ENCODE measurements around the gene OR11L1. TPM values are rescaled to one million over a fixed set of nuclear protein-coding genes. Genes with fewer than 3 reads are reported as not detected.

Gene OR11L1
- polyA plus RNA-seq, 2 of the 4 experiments (the other 2 are of a cell fraction), result not detected

DNA sequence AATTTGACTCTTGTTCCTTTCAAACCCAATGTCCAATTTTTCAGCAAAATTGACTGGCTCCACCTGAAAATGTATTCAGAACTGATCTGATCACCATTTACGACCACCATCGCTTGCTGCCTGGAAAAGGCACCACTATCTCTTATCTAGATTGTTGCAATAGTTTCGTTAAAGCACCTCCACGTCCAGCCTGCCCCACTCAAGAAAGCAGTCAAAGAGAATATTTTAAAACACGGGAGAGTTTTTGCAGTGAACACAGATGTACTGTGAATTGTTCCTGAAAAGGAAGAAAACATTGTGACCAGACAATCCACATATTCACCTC is 4.0 kb upstream of the OR11L1 start:
- no peak for DNase-seq (ENCODE audit: low read depth in 1 of 2, low spot score in 1 of 2)
- WGBS (ENCODE audit: missing lambda C conversion rate), result 6% methylated on average over 5 of the region's 5 CpGs
- no peak for ATAC-seq
- H3K9me3 ChIP-seq, result no peaks in the 10 kb centered on the region
- ChIA-PET POLR2A (no interaction called here), CTCF (no interaction called here)
- no peak overlapping the region for H3K27ac ChIP-seq
- no peaks in the 10 kb centered on the region for H3K4me1 ChIP-seq
- TF ChIP-seq KDM1A (IDR thresholded peaks at IDR 0.05; ENCODE audit: low read depth), result no peak
- TF ChIP-seq RFX5 (IDR thresholded peaks at IDR 0.05), result no peak
- TF ChIP-seq RARB (CRISPR knock-in tag; IDR thresholded peaks at IDR 0.05), result no peak
- TF ChIP-seq REST (IDR thresholded peaks at IDR 0.05), result no peak
- TF ChIP-seq FOXS1 (CRISPR knock-in tag; IDR thresholded peaks at IDR 0.05), result no peak
- TF ChIP-seq HEYL (CRISPR knock-in tag; IDR thresholded peaks at IDR 0.05), result no peak
- no peak for TF ChIP-seq HOXA7 (CRISPR knock-in tag; IDR thresholded peaks at IDR 0.05)
- no peak for TF ChIP-seq NFE2L2 (conservative IDR thresholded peaks at IDR 0.05; ENCODE audit: low read length)
- no peak for TF ChIP-seq CHD2 (IDR thresholded peaks at IDR 0.05; ENCODE audit: low read length, partially characterized antibody)
- TF ChIP-seq RAD21 (conservative IDR thresholded peaks at IDR 0.05 in 1 of 2, IDR thresholded peaks at IDR 0.05 in 1 of 2), result no peak
- TF ChIP-seq CTCF (IDR thresholded peaks at IDR 0.05), result no peak
- TF ChIP-seq ZC3H11A (IDR thresholded peaks at IDR 0.05), result no peak
- TF ChIP-seq RCOR1 (IDR thresholded peaks at IDR 0.05; ENCODE audit: low read depth, low read length), result no peak
- no peak for TF ChIP-seq POLR2A (IDR thresholded peaks at IDR 0.05; ENCODE audit: low read length)
- TF ChIP-seq ESRRA (IDR thresholded peaks at IDR 0.05; ENCODE audit: borderline replicate concordance, low read length), result no peak
- no peak for TF ChIP-seq EHMT2 (IDR thresholded peaks at IDR 0.05; ENCODE audit: low read depth)
- no peak for TF ChIP-seq KDM5A (IDR thresholded peaks at IDR 0.05)
- FAIRE-seq, result no peak
- no peak overlapping the region for H3K4me3 ChIP-seq
- no peak overlapping the region for H3K4me2 ChIP-seq

DNA sequence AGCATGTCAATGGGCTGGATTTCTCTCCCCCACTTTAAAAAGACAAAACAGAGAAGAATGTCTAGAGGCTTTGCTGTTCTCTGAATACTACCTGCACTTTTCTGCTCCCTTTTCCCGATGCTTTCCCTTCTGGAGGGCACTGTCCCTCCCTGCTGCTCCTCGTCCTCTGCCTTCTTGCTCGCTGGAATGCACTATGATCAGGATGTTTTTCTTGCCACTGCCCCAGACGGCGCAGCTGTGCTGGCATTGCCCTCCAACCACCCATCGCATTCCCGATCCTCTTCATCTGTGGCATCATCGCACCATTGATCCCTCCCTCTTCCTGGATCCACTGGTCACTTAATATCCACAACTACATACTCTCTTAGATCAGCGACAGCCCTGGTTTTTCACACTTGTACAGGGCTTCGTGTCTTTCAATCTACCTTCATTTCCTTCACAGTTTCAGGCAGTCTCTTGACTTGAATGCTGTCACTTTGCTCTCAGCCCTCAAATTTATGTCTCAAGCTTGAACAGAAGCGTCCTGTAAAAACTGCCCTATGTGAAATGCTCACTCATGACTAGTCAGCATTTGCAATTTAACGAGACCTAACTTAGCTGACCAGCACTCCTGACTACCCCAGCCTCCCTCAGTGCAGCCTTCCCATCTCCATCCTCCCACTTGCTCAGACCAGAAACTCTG is 3.5 kb upstream of the OR11L1 start:
- no peak for FAIRE-seq

More for the DNA sequence above, 3.5 kb upstream of the OR11L1 start:
- TF ChIP-seq CTCF (IDR thresholded peaks at IDR 0.05) (no peak), RARB (CRISPR knock-in tag; IDR thresholded peaks at IDR 0.05) (no peak), MYC (IDR thresholded peaks at IDR 0.05; ENCODE audit: borderline replicate concordance, low read length) (no peak), SMC3 (IDR thresholded peaks at IDR 0.05) (no peak), RAD21 (conservative IDR thresholded peaks at IDR 0.05 in 1 of 2, IDR thresholded peaks at IDR 0.05 in 1 of 2) (no peak), FOXS1 (CRISPR knock-in tag; IDR thresholded peaks at IDR 0.05) (no peak), GATA3 (IDR thresholded peaks at IDR 0.05; ENCODE audit: borderline replicate concordance) (no peak), EP300 (IDR thresholded peaks at IDR 0.05) (no peak), RNF2 (IDR thresholded peaks at IDR 0.05; ENCODE audit: borderline replicate concordance, low read depth) (no peak)
- 19% methylated on average over 12 of the region's 12 CpGs for WGBS (ENCODE audit: missing lambda C conversion rate)
- Histone ChIP-seq H3K4me1 (no peaks in the 10 kb centered on the region), H3K4me2 (no peak overlapping the region), H3K4me3 (no peak overlapping the region), H3K27ac (no peak overlapping the region), H3K9me3 (no peaks in the 10 kb centered on the region)
- ATAC-seq (no peak), DNase-seq (ENCODE audit: low read depth in 1 of 2, low spot score in 1 of 2) (no peak)
- ChIA-PET POLR2A (no interaction called here), CTCF (no interaction called here)
